Stimulated activated CD8-positive, alpha-beta memory T cell treated with anti-CD3 and anti-CD28 coated beads, Interleukin-15, amount 100 ng/mL, for 4 hours (primary cell): ENCODE results near the gene BID.

Experiments used
- DNase-seq, 2 donors: peaks; one replicate each; pipeline ENCODE4 v3.0.0-alpha.2; 2020; ENCODE audit warnings: low read depth in 2 of 2

Gene BID

DNA sequence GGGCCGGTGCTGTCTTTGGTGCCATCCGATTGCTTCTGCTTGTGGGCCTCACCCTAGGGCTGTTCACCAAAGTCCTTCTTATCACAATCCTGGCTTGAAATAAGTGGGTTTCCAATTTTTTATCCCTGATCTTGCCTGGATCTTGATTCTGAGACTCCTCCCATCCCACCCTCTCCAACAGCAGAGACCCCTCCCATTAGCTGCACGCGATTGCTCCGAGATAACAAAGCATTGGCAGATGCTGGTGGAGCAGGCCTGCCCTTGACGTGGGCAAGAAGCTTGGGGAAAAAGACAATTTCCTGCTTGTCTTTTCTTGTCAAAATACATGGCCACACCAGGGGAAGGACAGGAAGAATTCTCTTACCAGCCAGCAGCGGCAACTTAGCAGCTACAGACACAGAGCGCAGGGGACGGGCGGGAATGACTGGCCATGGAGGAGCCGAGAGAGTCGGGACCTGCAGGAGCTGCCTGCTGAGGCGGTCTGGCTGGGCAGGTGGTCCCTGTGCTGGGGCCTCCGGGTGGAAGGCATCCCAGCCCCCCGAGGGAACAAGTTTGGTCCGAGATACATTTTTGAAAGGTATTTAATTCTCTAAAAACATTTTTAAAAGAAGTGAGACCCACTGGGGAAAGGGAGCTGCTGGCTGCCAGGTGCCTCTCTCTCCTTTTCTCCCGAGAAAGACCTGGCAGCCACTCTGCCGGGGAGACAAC is 9.7 kb upstream of the BID start:
- no peak for DNase-seq

DNA sequence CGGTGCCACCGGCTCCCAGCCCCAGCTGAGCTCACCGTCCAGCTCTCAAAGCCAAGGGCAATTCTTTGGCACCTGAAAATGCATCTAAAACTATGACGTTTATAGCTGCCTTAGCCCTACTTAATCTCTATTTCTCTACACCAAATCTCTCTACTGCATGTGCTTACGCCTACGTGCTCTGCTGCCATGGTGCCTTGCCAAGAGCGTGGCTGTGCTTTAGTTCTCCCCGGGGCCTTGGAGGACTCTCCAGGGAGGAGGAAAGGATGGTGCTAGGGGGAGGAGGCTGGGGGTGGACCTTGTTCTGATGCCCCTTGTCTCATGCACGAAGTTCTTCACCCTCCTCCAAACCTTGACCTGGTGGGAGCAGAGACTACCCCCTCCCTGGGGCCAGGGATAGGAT is 9.0 kb upstream of the BID start:
- DNase-seq: no peak

DNA sequence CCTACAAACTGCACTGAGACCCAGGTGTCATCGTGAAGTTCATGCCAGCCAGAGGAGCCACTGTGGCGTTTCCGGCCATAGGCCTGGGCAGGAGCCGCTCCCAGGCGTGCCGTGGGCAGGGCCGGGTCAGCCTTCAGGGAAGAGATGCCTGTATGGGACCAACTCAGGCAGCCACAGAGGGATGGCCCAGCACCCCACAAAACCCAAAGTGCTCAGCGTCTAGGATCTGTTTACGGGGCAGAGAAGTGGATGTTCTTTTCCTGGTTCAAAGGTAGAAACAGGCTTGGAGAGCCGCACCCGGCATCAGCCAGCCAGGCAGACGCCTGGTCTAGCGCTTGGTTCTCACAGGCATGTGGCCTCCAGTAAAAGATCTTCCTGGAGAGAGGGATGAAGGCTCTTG is 8.4 kb upstream of the BID start:
- DNase-seq: no peak

DNA sequence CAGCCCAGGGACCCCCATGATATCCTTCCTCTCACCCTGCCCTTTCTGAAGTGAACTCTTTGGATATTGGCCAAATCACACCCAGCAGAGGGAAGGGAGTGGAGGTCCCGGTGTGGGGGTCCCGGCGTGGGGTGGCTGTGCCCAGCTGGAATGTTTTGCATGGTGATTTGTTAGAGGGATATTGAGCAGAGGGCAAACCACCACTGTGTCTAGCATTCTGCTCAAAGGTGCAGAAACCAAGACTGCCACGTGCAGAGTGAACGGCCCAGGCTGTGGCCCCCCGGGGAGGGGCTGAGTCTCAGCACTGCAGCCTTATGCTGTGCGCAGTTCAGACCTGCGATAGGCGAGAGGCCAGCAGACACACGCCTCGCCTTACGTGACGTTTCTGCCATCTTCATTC is 7.9 kb upstream of the BID start:
- no peak for DNase-seq

DNA sequence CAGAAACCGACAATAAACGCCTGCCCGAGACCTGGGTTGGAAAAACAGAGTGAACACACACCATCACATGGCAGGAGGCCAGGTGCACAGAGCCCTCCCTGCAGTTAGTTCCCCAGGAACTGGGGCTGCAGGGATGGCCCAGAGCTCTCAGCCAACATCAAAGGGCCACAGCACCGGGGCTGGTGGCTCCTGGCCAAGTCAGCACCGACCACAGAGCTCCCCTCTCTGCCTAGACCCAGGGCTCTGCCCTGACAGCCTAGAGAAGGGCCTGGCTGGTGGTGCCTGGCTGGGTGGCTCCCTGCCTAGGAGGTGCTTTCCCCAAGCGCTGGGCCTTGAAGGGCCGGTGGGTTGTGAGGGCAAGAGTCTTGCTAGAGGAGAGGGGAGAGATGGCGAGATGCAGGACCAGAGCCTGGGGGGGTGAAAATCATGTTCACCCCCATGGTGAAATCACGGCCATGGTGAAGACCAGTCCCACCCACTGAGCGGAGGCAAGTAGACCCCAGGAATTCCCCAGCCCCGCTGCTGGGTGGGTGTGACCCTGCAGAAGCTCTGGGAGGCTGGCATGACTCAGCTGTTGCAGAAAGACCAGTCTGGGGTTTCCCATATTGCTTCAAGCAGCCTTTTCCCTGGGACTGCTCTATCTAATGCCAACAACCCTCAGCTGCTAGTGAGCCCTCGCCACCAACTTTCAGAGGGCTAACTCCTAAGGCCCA is 7.2 kb upstream of the BID start:
- DNase-seq: peak; percentile 60 to 62

DNA sequence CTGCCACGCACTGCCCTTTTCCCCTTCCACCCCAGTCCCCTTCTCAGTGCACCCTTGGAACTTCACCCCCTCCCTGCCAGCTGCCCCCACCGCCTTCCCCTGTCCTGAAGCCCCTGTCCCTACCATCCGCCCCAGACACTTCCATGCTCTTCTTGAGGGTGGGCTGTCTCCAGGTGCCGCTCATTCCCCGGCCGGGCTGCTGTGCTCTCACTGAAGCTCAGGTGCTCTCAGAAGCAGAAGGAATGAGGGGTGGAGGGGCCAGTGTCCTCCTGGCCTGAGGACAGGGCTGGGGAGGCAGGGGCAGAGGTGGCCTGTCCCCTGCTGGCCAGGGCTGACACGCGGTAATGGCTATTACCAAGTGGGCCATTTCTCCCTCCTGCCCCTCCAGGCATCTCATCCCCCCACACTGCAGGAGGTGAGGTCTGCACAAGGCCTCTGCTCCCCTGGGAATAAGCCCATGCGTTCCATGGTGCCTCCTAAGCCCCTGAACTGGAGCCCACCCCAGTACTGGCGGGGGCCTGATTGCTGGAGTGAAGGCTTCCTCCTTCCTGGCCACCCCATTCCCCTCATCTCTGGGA is 6.6 kb upstream of the BID start:
- DNase-seq: no peak

DNA sequence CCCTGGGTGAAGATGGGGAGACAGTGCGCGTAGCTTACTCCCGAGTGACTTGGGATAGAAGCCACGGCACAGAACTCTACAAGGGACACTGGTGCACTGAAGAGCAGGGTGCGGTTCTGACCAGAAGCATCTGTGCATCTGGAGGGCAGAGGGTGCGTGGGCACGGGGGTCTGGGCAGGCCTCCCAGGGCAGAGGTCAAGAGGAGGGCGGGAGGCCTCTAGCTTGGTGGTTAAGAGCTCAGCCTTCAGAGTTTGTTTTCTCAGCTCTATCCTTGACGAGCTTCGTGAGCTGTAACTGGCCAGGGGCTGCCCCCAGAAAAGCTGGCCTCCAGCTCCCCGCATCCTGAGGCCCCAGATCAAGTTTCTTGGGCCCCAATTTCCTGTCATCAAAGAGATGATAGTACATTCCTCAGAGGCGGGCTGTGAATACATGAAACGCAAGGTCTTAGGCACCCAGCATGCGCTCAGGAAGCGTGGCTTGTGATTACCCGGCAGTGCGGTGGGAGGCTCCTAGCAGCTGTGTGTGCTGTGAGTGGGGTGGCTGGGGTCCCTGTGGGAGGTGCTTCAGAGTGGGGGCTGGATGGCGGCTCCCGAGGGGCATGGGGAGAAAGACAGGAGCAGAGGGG is 6.0 kb upstream of the BID start:
- DNase-seq: no peak

DNA sequence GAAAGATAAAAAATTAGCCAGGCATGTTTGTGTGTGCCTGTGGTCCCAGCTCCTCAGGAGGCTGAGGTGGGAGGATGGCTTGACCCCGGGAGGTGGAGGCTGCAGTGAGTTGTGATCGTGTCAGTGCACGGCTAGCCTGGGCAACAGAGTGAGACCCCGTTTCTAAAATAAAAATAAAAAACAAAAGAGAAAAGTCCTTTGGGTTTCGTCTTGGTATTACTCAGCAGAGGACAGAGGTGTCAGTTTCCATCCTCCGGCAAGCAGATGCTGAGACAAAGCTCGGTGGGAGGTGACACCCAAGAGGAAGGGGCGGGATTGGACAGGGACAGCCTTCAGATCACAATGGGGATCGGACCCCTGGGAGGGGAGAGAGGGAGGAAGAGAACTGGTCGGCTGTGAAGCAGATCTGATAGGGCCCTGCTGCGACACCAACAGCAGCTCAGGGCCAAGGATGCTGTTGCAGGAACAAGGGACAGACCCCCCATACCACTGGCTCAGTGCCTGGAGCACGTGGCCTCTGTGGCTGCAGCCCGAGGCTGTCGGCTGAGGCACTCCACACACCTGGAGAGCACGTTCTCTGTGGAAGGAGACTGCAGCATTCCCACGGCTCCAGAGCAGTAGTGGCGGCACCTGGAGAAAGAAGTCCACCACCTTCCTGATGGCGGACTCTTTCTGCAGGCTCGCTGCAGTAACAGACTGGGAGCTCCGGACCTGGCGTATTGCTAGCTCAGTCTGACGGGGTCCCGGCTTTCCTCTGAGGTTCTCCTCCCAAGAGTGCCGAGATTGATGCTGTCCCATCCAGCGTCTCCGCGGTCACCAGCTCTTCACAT is 5.2 kb upstream of the BID start:
- no peak for DNase-seq

DNA sequence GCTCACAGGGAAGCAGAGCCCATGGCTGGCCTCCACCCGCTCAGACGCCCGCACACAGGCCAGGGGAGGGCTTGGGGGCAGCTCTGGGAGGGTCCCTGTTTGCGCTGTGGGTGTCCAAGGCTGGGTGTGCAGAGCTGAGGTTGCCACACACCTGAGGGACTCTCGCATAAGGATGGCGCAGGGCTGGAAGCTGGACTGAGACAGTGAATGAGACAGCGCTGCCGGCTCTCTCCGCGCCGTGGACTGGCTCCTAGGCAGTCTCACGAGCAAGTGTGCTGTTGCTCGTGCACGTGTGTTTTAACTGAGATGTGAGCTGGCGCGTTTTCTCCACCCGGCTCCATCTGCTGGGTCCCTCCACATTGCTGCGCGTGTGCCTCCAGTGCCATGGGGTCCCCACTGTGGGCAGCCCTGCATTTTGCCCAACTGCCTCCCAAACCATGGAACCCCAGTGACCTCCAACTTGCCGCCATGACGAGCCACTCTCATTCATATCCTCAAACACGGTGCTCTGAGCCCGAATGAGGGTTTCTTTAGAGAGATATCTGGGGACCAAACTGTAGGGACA is 4.2 kb upstream of the BID start:
- no peak for DNase-seq

DNA sequence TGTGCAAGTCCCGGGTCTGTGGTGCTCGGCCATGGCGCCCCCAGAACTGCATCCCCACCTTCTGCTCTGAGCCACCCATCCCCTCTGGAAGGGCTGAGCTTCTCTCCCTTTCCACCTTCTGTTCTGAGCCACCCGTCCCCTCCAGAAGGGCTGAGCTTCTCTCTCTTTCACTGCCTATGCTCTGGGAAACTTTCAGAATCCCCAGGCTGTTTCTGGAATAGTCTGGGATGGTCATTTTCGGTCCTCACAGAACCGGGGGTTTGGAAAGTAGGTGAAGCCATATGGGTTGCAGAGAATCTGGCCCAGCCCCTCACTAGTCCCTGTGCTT is 3.4 kb upstream of the BID start:
- no peak for DNase-seq

DNA sequence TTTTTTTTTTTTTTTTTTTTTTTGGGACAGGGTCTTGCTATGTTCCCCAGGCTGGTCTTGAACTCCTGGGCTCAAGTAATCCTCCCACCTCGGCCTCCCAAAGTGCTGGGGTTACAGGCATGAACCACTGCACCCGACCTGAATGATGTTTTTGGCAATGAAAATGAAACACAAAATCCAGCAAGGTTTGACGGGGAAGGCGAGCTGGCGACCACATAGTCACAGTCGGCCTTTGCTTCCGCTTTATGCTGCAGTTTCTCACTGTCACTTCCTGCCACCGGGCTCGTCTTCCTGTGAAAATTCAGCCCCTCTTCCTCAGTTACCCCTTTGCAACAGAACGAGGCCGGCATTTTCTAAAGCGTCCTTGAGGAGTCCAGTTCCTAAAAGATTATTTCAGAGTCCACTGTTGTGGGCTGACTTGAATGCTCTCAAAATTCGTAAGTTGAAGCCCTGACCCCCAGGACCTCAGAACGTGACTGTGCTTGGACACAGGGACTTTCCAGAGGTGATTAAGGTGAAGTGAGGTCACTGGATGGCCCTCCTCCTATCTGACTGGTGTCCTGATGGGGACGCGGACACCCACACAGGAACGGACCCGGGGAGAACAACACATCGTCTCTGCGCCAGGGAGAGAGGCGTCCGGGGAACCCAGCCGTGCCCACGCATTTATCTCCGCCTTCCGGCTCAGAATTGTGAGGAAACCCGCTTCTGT is 2.9 kb upstream of the BID start:
- peak; percentile 43 to 46 for DNase-seq

DNA sequence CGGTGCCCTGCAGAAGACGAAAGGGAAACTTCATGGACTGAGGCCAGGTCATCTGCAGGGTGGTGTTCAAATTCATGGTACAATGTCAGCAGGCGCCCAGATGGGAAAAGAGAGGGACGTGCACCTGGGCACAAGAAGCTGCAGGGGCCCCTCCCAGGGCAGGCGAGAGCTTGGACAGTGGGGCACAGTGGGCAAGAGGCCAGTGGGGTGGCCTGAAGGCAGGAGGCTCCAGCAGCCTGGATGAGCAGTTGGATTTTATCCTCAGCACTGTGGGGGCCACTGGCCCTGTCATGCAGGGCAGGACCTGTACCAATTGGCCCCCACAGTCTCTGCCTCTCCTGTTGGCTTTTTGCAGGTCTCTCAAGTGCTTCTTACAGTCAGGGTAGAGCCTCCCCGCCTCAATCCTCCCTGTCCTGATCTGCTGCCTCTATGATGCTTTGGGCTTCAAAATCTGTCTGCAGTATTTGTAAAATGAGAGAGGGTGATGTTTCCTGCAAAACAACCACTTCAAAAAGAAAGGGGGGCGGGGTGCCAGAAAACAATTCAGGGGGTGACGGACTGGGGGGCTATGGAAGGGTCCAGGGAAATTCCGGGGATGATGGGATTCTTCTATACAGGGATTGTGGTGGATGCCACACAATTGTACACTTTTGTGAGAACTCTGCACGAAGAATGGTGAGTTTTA is 1.7 kb upstream of the BID start:
- no peak for DNase-seq

DNA sequence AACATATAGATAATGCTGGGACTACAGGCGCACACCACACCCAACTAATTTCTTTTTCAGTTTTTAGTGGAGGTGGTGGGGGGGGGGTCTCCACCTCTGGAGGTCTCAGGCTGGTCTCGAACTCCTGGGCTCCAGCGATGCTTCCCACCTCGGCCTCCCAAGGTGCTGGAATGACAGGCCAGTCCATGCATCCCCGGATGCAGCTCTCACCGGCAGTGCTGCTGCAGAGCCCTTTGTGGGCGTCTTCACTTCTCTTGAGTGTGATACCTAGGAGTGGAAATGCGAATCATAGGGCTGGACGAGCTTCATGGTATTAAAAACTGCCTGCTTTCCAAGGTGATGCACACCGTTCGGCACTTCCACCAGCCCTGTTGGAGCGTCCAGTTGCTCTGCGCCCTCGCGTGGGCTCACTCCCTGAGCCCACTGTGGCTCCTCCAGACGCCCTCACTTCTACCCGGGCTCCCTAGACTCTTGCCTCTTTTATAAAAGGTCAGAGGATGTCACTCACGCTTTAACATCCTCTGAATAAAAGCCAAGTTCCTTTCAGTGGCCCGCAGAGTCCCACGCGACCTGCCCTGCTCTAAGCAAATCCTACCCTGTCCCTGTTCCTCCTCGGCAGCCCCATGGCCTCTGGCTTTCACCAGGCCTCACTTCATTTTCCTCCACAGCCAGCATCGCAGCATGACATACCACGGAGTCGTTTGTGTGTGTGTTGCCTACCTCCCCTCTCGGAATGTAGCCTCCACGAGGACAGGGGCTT is 837 bp upstream of the BID start:
- DNase-seq: no peak

DNA sequence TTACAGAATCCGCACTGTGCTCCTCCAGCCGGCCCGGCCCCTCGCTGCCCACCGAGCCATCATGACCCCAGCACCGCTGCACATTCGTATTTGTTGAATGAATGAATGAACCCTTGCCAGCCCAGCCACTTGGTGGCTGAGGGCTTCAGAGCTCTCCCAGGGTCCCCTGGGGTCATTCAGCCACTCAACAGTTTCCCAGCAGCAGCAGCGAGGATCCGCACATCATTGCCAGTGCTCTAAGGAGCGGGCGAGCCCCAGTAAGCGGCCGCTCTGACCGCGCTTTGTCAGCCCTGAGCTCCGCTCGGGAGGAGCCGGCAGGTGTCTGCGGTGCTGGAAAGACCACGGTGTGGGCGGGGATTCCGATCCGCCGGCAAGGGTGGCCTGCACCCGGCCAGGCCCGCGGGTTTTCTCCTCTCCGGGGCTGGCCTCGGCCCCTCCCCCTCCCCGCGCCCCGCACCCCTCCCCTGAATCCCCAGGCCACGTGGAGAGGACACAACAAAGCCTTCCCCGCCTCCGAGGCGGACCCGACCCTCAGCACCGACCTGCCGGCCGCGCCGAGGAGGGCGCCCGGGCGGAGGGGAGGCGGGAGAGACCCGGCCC is 563 bp downstream of the BID start:
- DNase-seq: peak; percentile 44 to 48

DNA sequence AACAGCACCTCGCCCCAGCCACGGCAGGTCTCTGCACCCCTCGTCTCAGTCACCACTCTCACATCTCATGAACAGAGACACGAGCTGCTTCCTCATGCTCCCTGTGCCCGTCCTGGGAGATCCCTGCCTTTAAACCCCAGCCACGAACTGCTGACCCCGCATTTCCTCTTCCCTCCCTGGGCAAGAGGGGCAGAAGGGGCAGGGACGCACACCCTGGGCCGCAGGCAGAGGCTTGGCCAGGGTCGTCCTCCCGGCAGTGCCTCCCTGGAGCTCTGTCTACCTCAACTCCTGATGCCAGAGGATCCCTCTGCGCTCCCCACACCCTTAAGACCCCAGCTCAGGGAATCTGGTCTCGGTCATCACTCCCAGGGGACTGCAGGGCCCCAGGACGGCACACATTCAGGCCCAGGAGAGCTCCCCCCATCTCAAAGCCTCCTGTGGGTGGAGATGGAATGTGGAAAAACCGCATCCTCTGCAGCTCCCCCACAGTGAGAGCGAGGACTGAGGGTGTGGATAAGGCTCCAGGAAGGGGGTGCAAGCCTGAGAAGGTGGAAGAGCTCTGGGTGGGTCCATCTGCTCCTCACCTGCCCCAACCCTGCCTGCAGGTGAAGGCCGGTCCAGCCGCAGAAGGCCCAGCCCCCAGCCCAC is 1.2 kb downstream of the BID start:
- DNase-seq: no peak

DNA sequence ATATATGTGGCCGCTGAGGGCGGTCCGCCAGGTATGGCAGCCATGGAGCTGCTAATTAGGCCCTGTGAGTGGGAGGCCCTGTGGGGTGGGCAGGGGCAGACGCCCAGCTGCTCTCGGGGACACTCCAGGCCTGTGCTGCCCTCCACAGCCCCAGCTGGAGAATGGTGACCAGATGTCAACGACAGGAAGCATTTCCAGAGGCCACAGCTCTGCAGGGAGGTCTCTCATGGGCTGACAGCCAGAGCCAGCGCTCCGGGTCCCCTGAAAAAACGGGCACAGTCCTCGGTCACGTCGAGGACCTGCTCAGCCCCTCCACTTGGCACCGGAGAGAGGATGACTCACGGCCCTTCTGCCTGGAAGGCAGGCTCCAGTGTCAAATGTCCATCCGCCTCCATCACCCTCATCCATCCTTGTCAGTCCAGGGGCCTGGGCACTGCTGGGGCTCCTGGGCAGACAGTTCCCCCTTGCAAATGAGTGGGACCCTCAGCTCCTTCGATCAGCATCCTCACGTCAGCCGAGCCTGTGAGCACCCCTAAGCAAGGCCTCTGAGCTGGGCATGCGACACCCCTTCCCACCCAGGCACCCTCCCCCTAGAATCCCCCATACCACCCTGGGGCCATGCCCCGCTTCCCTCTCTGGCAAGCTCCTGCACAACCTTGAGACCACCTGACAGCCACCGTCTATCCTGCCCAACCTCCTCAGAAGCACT is 1.9 kb downstream of the BID start:
- DNase-seq: no peak

DNA sequence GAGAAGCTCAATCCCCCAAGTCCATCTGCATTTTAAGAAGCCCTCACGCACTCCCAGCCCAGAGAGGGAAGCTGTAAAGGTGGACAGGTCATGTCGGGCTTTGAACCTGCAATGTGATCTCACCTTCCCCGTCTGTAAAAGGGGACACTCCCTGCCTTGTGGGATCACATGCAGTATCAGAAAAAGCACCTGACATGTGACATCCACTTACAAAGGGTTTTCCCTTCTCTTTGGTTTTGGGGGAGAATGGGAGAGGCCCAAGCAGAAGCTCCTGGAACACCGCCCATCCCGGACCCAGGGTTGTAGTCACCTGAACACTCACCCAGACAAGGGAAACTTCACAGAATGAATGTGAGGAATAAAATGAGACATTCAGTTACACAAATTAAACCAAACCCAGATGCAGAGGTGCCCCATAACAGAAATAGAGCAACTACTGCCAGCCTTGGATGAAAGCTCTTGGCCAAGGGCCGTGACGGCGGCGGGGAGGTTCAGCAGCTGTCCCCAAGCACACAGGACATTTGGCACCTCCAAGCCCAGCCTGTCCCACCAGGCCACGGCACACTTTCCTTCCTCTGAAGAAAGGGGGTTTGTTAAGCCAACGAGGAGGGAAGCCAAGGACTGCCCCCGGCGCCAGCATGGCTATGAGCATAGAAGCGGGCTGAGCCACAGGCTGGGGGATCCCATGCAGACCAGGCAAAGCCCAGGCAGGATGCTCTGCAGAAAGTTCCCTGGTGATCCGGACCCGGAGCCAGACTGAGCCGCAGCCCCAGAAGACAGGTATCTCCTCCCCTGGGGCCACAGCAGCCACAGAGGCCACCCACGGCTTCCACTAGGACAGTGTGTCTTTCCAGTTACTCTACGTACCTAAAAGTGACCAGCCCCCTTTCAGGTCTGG is 3.8 kb downstream of the BID start:
- no peak for DNase-seq
